A673 (cell line): ENCODE measurements around the gene XKR7.

Experiments
- EZH2 ChIP-seq: fragments of 200-600 bp; sonication (generic); IDR thresholded peaks from 2 replicates; pipeline ENCODE4 v1.6.1; 2017; ENCODE audit warnings: borderline replicate concordance, low read depth, mild to moderate bottlenecking, mixed read lengths, antibody characterized with exemption, low read length; ENCODE audit not compliant: poor library complexity, severe bottlenecking
- TF ChIP-seq, protein P1 (sequence below): fragments of 300-800, 200-600 bp; sonication (generic); conservative IDR thresholded peaks from 2 replicates; pipeline ENCODE4 v1.5.1; 2017; ENCODE audit warnings: low read depth, mild to moderate bottlenecking, antibody characterized with exemption, low read length, moderate library complexity, mixed read lengths

DNA sequence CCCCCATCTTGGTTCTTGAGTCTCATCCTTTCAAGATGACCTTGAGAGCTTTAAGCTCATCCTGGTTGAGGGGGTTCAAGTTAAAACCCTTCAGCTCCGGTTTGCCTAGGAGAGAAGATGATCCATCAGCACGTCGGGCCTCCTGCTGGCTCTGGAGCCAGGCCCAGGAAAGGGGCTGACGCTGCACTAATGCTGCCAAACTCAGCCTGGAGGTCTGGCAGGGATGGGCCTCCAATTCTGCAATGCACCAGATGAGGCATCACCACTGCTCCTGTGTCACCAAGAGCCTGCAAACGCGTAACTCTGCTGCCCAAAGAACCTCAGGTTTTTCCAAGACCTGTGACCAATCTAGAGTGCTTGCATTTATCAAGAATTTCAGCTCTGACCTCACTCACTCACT, 22.2 kb upstream of the XKR7 start:
- TF ChIP-seq, protein P1, sequence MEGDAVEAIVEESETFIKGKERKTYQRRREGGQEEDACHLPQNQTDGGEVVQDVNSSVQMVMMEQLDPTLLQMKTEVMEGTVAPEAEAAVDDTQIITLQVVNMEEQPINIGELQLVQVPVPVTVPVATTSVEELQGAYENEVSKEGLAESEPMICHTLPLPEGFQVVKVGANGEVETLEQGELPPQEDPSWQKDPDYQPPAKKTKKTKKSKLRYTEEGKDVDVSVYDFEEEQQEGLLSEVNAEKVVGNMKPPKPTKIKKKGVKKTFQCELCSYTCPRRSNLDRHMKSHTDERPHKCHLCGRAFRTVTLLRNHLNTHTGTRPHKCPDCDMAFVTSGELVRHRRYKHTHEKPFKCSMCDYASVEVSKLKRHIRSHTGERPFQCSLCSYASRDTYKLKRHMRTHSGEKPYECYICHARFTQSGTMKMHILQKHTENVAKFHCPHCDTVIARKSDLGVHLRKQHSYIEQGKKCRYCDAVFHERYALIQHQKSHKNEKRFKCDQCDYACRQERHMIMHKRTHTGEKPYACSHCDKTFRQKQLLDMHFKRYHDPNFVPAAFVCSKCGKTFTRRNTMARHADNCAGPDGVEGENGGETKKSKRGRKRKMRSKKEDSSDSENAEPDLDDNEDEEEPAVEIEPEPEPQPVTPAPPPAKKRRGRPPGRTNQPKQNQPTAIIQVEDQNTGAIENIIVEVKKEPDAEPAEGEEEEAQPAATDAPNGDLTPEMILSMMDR = no peak
- TF ChIP-seq EZH2 = no peak
